ENCODE measurements around the gene COMMD1.
"Not testable (repeated sequence)": the region's sequence is repeated elsewhere in the genome, so short reads cannot be mapped to it uniquely, and the experiment has no call there.

Gene COMMD1

GRCh38 chr2:62074233-62074632, 168.8 kb downstream of the COMMD1 start:
- DNase-seq (ENCODE audit: low read depth in 2 of 2) = no peak

GRCh38 chr2:62076980-62077638, 171.6 kb downstream of the COMMD1 start:
- no peak for DNase-seq (ENCODE audit: low read depth in 2 of 2)

- no peak for DNase-seq (ENCODE audit: low read depth in 2 of 2)
Measured at GRCh38 chr2:62084801-62085200, 179.3 kb downstream of the COMMD1 start.

GRCh38 chr2:62089658-62090057, 184.2 kb downstream of the COMMD1 start:
- DNase-seq (ENCODE audit: low read depth in 2 of 2) = no peak

GRCh38 chr2:62091471-62091870, 186.0 kb downstream of the COMMD1 start:
- DNase-seq (ENCODE audit: low read depth in 2 of 2) = no peak

- DNase-seq (ENCODE audit: low read depth in 2 of 2) = no peak
Measured at GRCh38 chr2:62099050-62099449, 193.6 kb downstream of the COMMD1 start.

GRCh38 chr2:62099523-62100175, 194.2 kb downstream of the COMMD1 start:
- DNase-seq (ENCODE audit: low read depth in 2 of 2) = no peak

GRCh38 chr2:62101886-62102285, 196.4 kb downstream of the COMMD1 start:
- DNase-seq (ENCODE audit: low read depth in 2 of 2) = no peak

- DNase-seq (ENCODE audit: low read depth in 2 of 2) = no peak
Measured at GRCh38 chr2:62102402-62102920, 197.0 kb downstream of the COMMD1 start.

- no peak for DNase-seq (ENCODE audit: low read depth in 2 of 2)
Measured at GRCh38 chr2:62109554-62109953, 204.1 kb downstream of the COMMD1 start.

GRCh38 chr2:62110415-62111025, 205.0 kb downstream of the COMMD1 start:
- DNase-seq (ENCODE audit: low read depth in 2 of 2) = no peak

GRCh38 chr2:62112179-62112578, 206.7 kb downstream of the COMMD1 start:
- no peak for DNase-seq (ENCODE audit: low read depth in 2 of 2)

GRCh38 chr2:62114564-62114963, 209.1 kb downstream of the COMMD1 start:
- no peak for DNase-seq (ENCODE audit: low read depth in 2 of 2)

- no peak for DNase-seq (ENCODE audit: low read depth in 2 of 2)
Measured at GRCh38 chr2:62116983-62117382, 211.5 kb downstream of the COMMD1 start.

GRCh38 chr2:62118160-62118559, 212.7 kb downstream of the COMMD1 start:
- DNase-seq (ENCODE audit: low read depth in 2 of 2) = no peak

GRCh38 chr2:62119311-62119974, 214.0 kb downstream of the COMMD1 start:
- DNase-seq (ENCODE audit: low read depth in 2 of 2) = no peak

- not testable (repeated sequence) for DNase-seq (ENCODE audit: low read depth in 2 of 2)
Measured at GRCh38 chr2:62126239-62126638, 220.8 kb downstream of the COMMD1 start.

GRCh38 chr2:62133320-62133823, 227.9 kb downstream of the COMMD1 start:
- no peak for DNase-seq (ENCODE audit: low read depth in 2 of 2)

GRCh38 chr2:62136956-62137830, 231.7 kb downstream of the COMMD1 start:
- no peak for DNase-seq (ENCODE audit: low read depth in 2 of 2)

GRCh38 chr2:62140426-62141141, 235.1 kb downstream of the COMMD1 start:
- DNase-seq (ENCODE audit: low read depth in 2 of 2) = no peak

All from fibroblast of skin of left quadriceps (primary cell).